22Rv1 (cell line): ENCODE data around the gene ICE1.

ENCODE experiments used
- H3K27ac ChIP-seq: fragments of 450-650 bp; 2 replicates; pipeline ENCODE4 v1.5.1; 2017
- ZFX ChIP-seq: fragments of 450-650 bp; IDR thresholded peaks from 2 replicates; pipeline ENCODE4 v1.6.1; 2017; ENCODE audit warnings: antibody characterized with exemption, borderline replicate concordance
- TF ChIP-seq, protein P1 (sequence below): fragments of 450-650 bp; IDR thresholded peaks from 2 replicates; pipeline ENCODE4 v1.5.1; 2017; ENCODE audit warnings: mild to moderate bottlenecking

Gene ICE1

DNA sequence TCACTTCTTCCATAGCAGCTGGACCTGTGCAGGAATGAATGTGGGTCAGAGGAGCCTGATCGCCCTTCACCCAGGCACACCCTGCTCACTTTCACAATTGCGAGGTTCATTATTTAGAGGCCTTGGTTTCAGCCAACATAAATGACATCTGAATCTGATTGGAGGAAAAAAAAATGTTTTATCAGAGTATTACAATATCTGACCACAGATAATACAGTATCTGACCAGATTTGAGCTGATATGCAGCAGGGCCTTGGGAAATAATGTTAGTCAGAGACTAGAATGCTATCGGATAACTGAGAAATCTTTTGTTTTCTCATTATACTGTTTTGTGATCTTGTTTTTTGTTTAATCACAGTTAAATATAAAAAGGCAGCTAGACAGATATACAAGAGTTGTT is 7.7 kb downstream of the ICE1 start:
- no peak overlapping the region for H3K27ac ChIP-seq
- TF ChIP-seq, protein P1, sequence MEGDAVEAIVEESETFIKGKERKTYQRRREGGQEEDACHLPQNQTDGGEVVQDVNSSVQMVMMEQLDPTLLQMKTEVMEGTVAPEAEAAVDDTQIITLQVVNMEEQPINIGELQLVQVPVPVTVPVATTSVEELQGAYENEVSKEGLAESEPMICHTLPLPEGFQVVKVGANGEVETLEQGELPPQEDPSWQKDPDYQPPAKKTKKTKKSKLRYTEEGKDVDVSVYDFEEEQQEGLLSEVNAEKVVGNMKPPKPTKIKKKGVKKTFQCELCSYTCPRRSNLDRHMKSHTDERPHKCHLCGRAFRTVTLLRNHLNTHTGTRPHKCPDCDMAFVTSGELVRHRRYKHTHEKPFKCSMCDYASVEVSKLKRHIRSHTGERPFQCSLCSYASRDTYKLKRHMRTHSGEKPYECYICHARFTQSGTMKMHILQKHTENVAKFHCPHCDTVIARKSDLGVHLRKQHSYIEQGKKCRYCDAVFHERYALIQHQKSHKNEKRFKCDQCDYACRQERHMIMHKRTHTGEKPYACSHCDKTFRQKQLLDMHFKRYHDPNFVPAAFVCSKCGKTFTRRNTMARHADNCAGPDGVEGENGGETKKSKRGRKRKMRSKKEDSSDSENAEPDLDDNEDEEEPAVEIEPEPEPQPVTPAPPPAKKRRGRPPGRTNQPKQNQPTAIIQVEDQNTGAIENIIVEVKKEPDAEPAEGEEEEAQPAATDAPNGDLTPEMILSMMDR: no peak
- no peak for TF ChIP-seq ZFX

DNA sequence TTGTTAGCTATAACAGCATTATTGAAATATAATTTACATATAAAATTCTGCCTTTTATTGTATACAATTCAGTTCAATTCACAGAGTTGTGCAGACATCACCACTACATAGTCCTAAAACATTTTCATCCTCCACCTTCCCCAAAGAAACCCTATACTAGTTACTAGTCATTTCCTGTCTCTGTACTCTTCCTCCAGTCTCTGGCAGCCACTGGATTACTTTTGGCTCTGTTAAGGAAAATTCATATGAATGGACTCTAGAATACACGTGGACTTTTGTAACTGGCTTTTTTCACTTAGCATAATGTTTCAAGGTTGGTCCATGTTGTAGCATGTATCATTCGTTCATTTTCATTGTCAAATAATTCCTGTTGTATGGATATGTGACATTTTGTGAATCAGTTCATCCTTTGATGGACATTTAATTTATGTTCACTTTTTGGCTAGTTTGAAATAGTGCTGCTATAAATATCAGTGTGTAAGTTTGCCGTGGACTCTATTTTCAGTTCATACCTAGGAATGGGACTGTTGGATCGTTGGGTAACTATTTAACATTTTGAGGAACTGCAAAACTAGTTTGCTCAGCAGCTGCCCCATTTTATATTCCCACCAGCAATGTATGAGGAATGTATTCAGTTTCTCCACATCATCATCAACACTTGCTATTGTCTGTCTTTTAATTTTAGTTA is 9.7 kb downstream of the ICE1 start:
- TF ChIP-seq ZFX: no peak
- TF ChIP-seq, protein P1: no peak
- no peak overlapping the region for H3K27ac ChIP-seq

GRCh38 chr5:5436203-5436760 is 13.8 kb downstream of the ICE1 start:
- no peak for TF ChIP-seq ZFX
- TF ChIP-seq, protein P1: no peak
- H3K27ac ChIP-seq: peak overlapping the region; percentile 9; the same call in 1 of the 2 replicates

DNA sequence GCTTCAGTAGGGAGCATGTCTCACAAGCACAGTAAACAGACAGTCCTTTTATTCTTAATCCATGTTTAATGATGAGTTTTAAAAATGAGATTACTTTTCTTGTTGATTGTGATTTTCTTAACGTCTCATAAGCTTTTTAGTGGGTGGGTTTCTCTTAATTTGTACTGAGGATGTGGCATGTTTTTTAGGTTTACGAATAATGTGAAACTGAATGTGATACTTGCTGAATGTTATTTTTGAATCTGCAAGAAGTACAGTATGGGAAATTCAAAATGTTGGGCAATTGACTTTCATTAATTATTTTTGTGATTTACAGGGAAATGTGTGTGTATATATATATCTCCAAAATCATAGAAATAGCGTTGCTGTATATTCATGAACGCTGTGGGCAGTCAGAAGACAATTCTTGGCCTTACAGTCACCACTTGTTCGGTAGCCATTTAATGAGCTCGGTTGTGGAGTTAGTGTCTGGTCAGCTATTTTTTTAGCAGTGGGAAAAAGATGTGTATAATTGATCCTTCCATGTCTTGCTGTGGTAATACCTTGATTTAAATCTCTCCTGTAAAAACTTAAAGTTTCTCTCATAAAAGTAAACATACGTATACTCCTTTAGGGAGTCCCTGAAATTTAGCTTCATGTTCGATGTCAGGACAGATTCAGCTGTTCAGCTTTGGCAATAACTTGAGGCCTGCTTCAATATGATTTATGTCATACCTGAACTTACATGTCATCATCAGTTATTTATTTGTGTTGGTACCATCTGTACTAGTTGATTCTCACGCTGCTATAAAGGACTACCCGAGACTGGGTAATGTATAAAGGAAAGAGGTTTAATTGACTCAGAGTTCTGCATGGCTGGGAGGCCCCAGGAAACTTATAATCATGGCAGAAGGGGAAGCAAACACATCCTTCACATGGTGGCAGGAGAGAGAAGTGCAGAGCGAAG is 15.0 kb downstream of the ICE1 start:
- TF ChIP-seq, protein P1: no peak
- no peak for TF ChIP-seq ZFX

GRCh38 chr5:5451863-5452262 is 29.4 kb downstream of the ICE1 start:
- no peak for TF ChIP-seq ZFX
- TF ChIP-seq, protein P1: no peak
- no peak overlapping the region for H3K27ac ChIP-seq

More for the DNA sequence above, 15.0 kb downstream of the ICE1 start:
- H3K27ac ChIP-seq: no peak overlapping the region

DNA sequence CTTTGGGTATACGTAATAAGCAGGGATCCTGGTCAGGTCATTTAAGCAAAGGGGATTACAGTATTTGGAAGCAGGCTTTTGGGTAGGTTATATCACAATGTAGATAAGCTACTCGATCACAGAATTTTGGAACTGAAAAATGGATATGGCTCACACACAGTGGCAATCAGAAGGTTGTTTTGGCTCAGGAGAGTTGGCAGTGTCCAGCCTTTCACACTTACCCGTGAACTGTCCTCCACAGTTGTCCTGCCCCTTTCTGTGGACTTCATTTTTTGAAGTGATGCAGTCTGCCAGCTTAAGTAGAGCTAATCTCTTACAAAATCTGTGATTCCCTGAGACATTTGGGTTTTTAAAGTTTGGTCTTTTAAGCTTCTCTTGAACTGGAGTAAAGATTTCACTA is 30.7 kb downstream of the ICE1 start:
- H3K27ac ChIP-seq: no peak overlapping the region
- TF ChIP-seq ZFX: no peak
- TF ChIP-seq, protein P1: no peak
